ENCODE measurements around the gene NFE2L1. TPM values are rescaled to one million over a fixed set of nuclear protein-coding genes. Genes with fewer than 3 reads are reported as not detected.

The NFE2L1 gene
- total and polyA plus RNA-seq, 2 of the 8 experiments (the other 6 are each of a cell fraction or from before 2014, with no cell fraction given) = 140 to 143 TPM

DNA sequence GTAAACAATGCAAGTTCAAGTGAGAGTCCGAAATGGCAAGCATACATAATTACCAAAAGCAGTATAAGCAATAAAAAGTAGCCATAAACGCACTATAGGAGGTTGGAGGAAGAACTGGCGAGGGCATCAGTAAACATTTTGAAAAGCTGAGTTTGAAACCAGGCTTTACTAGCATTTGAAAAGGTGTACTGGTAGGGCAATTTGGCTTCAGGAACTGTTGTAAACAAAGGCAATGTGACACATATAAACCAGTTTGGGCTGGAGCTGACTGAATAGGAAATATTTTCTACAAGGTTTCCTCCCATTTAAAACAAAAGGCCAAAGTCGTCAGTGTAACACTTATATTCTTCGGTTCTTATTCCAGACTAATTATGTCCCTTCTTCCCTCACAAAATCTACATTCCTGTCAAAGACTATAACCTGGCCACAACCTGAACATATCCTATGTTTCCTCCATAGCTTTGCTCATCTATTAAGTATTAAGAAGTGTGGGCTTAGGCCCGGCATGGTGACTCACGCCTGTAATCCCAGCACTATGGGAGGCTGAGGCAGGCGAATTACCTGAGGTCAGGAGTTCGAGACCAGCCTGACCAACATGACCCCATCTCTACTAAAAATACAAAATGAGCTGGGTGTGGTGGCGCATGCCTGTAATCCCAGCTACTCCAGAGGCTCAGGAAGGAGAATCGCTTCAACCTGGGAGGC lies 45.3 kb downstream of the NFE2L1 start:
- no peak overlapping the region for H3K23ac ChIP-seq (ENCODE audit: insufficient read length)
- H2BK5ac ChIP-seq (ENCODE audit: low read depth, low read length) = no peak overlapping the region
- no peaks in the 10 kb centered on the region for H3K9me3 ChIP-seq (ENCODE audit: insufficient read depth in 2 of 2, low read depth in 1 of 2, low read length in 1 of 2)
- DNase-seq (ENCODE audit: low read depth in 1 of 2, low spot score in 2 of 2) (no peak), FAIRE-seq (no peak)
- H4K91ac ChIP-seq (replicated peaks; ENCODE audit: insufficient read length, low read length) = no peak overlapping the region
- H2AK5ac ChIP-seq (ENCODE audit: low read depth, low read length) = no peak overlapping the region
- no peak overlapping the region for H3K9ac ChIP-seq (replicated peaks in 1 of 4; ENCODE audit: extremely low read depth in 1 of 4, low read depth in 3 of 4, low read length in 3 of 4)
- H3K4me2 ChIP-seq (ENCODE audit: insufficient read depth in 1 of 2, low read depth in 2 of 2, low read length in 2 of 2) = no peak overlapping the region
- no peak overlapping the region for H2BK15ac ChIP-seq (ENCODE audit: low read length)
- peaks cover 7% of the 10 kb centered on the region for H3K79me1 ChIP-seq (ENCODE audit: low read depth, low read length)
- no peak overlapping the region for H2BK20ac ChIP-seq (ENCODE audit: low read length)
- no peak overlapping the region for H3K27ac ChIP-seq (ENCODE audit: low read depth, low read length)
- H3K27me3 ChIP-seq (replicated peaks in 1 of 4; ENCODE audit: control insufficient read depth in 3 of 4, extremely low read depth in 1 of 4, insufficient read depth in 3 of 4, low read length in 3 of 4) = no peaks in the 10 kb centered on the region
- H3K36me3 ChIP-seq (ENCODE audit: control insufficient read depth in 2 of 4, insufficient read depth in 4 of 4, low read length in 3 of 4) = peaks cover 0 to 12% (median 2%) of the 10 kb centered on the region in 4 experiments; a peak in 3 of 8 replicates
- H3K56ac ChIP-seq (replicated peaks; ENCODE audit: insufficient read length, low read depth, low read length) = no peak overlapping the region
- WGBS, 2 experiments (ENCODE audit: extremely low coverage in 1 of 2, insufficient coverage in 1 of 2, insufficient read length in 1 of 2, insufficient replicate concordance in 2 of 2, low coverage in 1 of 2, low lambda C conversion rate in 2 of 2, missing lambda C conversion rate in 1 of 2) = 94% methylated on average over 11 of the region's 11 CpGs; no CpG with 5 or more reads in 1 of the 2 experiments
- ChIA-PET POLR2A (ENCODE audit: partially characterized antibody) (interaction anchor here (0.6 to 10.9 kb wide), 6 partner anchors 9 to 38 kb away, joined by 3 to 112 read pairs (median 4); no protein-coding TSS in a partner anchor), CTCF (ENCODE audit: partially characterized antibody) (interaction anchor here (0.6 to 3.0 kb wide), 7 partner anchors 13 to 517 kb away, joined by 3 to 13 read pairs (median 3); no protein-coding TSS in a partner anchor)
- no peak overlapping the region for H3K4me3 ChIP-seq (ENCODE audit: extremely low read depth in 1 of 4, insufficient read depth in 2 of 4, low read depth in 3 of 4, low read length in 4 of 4)
- peaks cover 10 to 97% of the 10 kb centered on the region in 2 experiments for H3K79me2 ChIP-seq (ENCODE audit: control insufficient read depth in 1 of 2, insufficient read depth in 2 of 2, low read length in 2 of 2)
- no peaks in the 10 kb centered on the region for H3K4me1 ChIP-seq (replicated peaks in 1 of 4; ENCODE audit: control insufficient read depth in 3 of 4, insufficient read depth in 4 of 4, low read length in 3 of 4)
- H2BK120ac ChIP-seq (replicated peaks; ENCODE audit: low read depth, low read length) = no peak overlapping the region
- no peak overlapping the region for H3K4ac ChIP-seq (replicated peaks; ENCODE audit: insufficient read length, low read depth, low read length)
- no peaks in the 10 kb centered on the region for H3K23me2 ChIP-seq (ENCODE audit: low read depth, low read length)
- H3K18ac ChIP-seq (ENCODE audit: extremely low read depth, low read length) = no peak overlapping the region
- H2BK12ac ChIP-seq (ENCODE audit: low read depth, low read length) = no peak overlapping the region
- H4K8ac ChIP-seq (ENCODE audit: extremely low read depth, insufficient read depth, low read length) = no peak overlapping the region
- no peak overlapping the region for H2AFZ ChIP-seq (ENCODE audit: low read length)
- no peak overlapping the region for H4K5ac ChIP-seq (ENCODE audit: insufficient read length, low read depth, low read length)
- H3K14ac ChIP-seq (ENCODE audit: insufficient read length) = no peak overlapping the region
- H4K20me1 ChIP-seq (replicated peaks in 1 of 2; ENCODE audit: control insufficient read depth in 1 of 2, insufficient read depth in 2 of 2, low read length in 2 of 2) = peaks cover 12 to 13% of the 10 kb centered on the region in 2 experiments
- TF ChIP-seq, protein P1, sequence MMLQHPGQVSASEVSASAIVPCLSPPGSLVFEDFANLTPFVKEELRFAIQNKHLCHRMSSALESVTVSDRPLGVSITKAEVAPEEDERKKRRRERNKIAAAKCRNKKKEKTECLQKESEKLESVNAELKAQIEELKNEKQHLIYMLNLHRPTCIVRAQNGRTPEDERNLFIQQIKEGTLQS (IDR thresholded peaks at IDR 0.05; ENCODE audit: insufficient read depth, low read depth, low read length) = no peak
- TF ChIP-seq POLR2AphosphoS5 (IDR thresholded peaks at IDR 0.05; ENCODE audit: low read depth, low read length) (no peak), SP1 (IDR thresholded peaks at IDR 0.05; ENCODE audit: low read depth, low read length) (no peak), EP300 (IDR thresholded peaks at IDR 0.05; ENCODE audit: borderline replicate concordance in 1 of 2, low read depth in 2 of 2, low read length in 2 of 2) (no peak), GTF2F1 (IDR thresholded peaks at IDR 0.05; ENCODE audit: borderline replicate concordance, low read depth, low read length) (no peak), ASH2L (IDR thresholded peaks at IDR 0.05; ENCODE audit: low read length) (no peak), NANOG (IDR thresholded peaks at IDR 0.05; ENCODE audit: insufficient read depth, low read depth, low read length, poor library complexity, severe bottlenecking) (no peak), ZNF274 (IDR thresholded peaks at IDR 0.05; ENCODE audit: borderline replicate concordance, extremely low read depth, low read length) (no peak), RNF2 (IDR thresholded peaks at IDR 0.05; ENCODE audit: borderline replicate concordance, low read depth, low read length, missing control alignments, poor library complexity, severe bottlenecking) (no peak), E2F6 (IDR thresholded peaks at IDR 0.05) (no peak)

Data from H1 (cell line).